HepG2 (cell line): ENCODE data around the gene ARHGAP15. TPM values are rescaled to one million over a fixed set of nuclear protein-coding genes. Genes with fewer than 3 reads are reported as not detected.

ENCODE experiments used
- ATAC-seq: fragments of 200-7000 bp; cut with Tn5 transposase; 3 replicates; pipeline ENCODE4 v1.9.1; 2020; ENCODE audit warnings: mild to moderate bottlenecking, moderate library complexity
- BruUV-seq: library from RNA; stranded (reverse); fragments of 400-500 nt; replicated peaks from 2 replicates; lab custom pipeline; 2021; lab: Mats Ljungman, UMichigan
- CTCF ChIA-PET: fragments of 300-600 bp; formaldehyde crosslinking; extraction: SDS; loops from one replicate; lab custom pipeline; 2021; ENCODE audit warnings: low total read pairs, inconsistent platforms, low intra/inter-chr PET ratio; lab: Yijun Ruan, JAX
- POLR2A ChIA-PET: fragments of 350-600 bp; sonication (Branson Sonifier 250); formaldehyde crosslinking; loops from one replicate; lab custom pipeline; 2020; ENCODE audit warnings: antibody characterized with exemption, inconsistent platforms; lab: Yijun Ruan, JAX
- DNase-seq: peaks from one replicate; pipeline ENCODE4 v3.0.0-alpha.2; 2015; ENCODE audit warnings: low spot score
- FAIRE-seq: peaks from 3 replicates; lab custom pipeline; 2011; peaks lifted over from hg19 to GRCh38; lab: Jason Lieb, UNC
- H2AFZ ChIP-seq: one replicate; pipeline ENCODE4 v1.6.1; 2011; ENCODE audit warnings: low read length, inconsistent platforms
- H3K27ac ChIP-seq: fragments of 300-600 bp; 3 replicates; pipeline ENCODE4 v1.8.0; 2011; ENCODE audit warnings: mixed run types, mild to moderate bottlenecking, mixed read lengths, low read length, inconsistent platforms; ENCODE audit not compliant: insufficient read depth; ENCODE audit errors: extremely low read length
- H3K27me3 ChIP-seq, 2 experiments: fragments of 200-600 bp in 1 of 2; 2 replicates in 1 of 2; 3 replicates in 1 of 2; pipeline versions ENCODE4 v1.6.0 to v1.8.0; 2011; ENCODE audit warnings: low read length in 2 of 2, mild to moderate bottlenecking in 2 of 2, moderate library complexity in 2 of 2, inconsistent platforms in 1 of 2; ENCODE audit not compliant: insufficient read depth in 2 of 2, control insufficient read depth in 1 of 2
- H3K36me3 ChIP-seq, 2 experiments: fragments of 200-600 bp in 1 of 2; replicated peaks in 1 of 2; 2 replicates in 1 of 2; 3 replicates in 1 of 2; pipeline versions ENCODE4 v1.5.1 to v1.8.0; 2011; ENCODE audit warnings: low read length in 2 of 2, inconsistent platforms in 1 of 2; ENCODE audit not compliant: insufficient read depth in 2 of 2, control insufficient read depth in 1 of 2
- H3K4me1 ChIP-seq: 2 replicates; pipeline ENCODE4 v1.5.1; 2012; ENCODE audit warnings: low read length, inconsistent platforms; ENCODE audit not compliant: insufficient read depth
- H3K4me2 ChIP-seq: 2 replicates; pipeline ENCODE4 v1.6.0; 2011; ENCODE audit warnings: low read depth, low read length, inconsistent platforms
- H3K4me3 ChIP-seq, 3 experiments: fragments of 200-600 bp in 1 of 3; sonication (generic), shearing (Covaris generic) in 1 of 3; replicated peaks in 1 of 3; 2 replicates each; pipeline ENCODE4 v1.5.1; 2011 to 2016; ENCODE audit warnings: low read length in 3 of 3, inconsistent platforms in 2 of 3, low read depth in 2 of 3, mild to moderate bottlenecking in 2 of 3, control low read depth in 1 of 3, mixed read lengths in 1 of 3; ENCODE audit not compliant: insufficient read depth in 1 of 3
- H3K79me2 ChIP-seq: one replicate; pipeline ENCODE4 v1.6.1; 2011; ENCODE audit warnings: low read length, inconsistent platforms; ENCODE audit not compliant: insufficient read depth
- H3K9ac ChIP-seq: 2 replicates; pipeline ENCODE4 v1.6.0; 2011; ENCODE audit warnings: mild to moderate bottlenecking, low read depth, low read length, inconsistent platforms; ENCODE audit not compliant: insufficient read depth
- H3K9me3 ChIP-seq: 2 replicates; pipeline ENCODE4 v1.5.1; 2012; ENCODE audit warnings: mild to moderate bottlenecking, low read length
- H4K20me1 ChIP-seq: 2 replicates; pipeline ENCODE4 v1.6.0; 2011; ENCODE audit warnings: inconsistent platforms, mild to moderate bottlenecking, low read length, moderate library complexity; ENCODE audit not compliant: insufficient read depth
- ARNTL ChIP-seq: sonication (generic); formaldehyde crosslinking; IDR thresholded peaks from 2 replicates; pipeline ENCODE4 v1.4.0; 2020; ENCODE audit warnings: mild to moderate bottlenecking, missing genetic modification reagents
- CEBPB ChIP-seq: IDR thresholded peaks from 2 replicates; pipeline ENCODE4 v1.6.1; 2011; ENCODE audit warnings: low read depth, low read length, improper control_type of control experiment, borderline replicate concordance
- DNMT1 ChIP-seq: sonication (generic); formaldehyde crosslinking; IDR thresholded peaks from 2 replicates; pipeline ENCODE4 v1.5.1; 2020; ENCODE audit warnings: mild to moderate bottlenecking, missing genetic modification reagents
- NR3C1 ChIP-seq: sonication (generic); formaldehyde crosslinking; IDR thresholded peaks from 2 replicates; pipeline ENCODE4 v1.4.0; 2020; ENCODE audit warnings: missing genetic modification reagents
- SNRNP70 ChIP-seq: fragments of 200-400 bp; formaldehyde crosslinking; IDR thresholded peaks from 2 replicates; pipeline ENCODE4 v1.6.1; 2017; ENCODE audit warnings: mild to moderate bottlenecking, low read depth, low read length, moderate library complexity
- ZNF124 ChIP-seq: sonication (generic); formaldehyde crosslinking; IDR thresholded peaks from 2 replicates; pipeline ENCODE4 v1.4.0; 2020; ENCODE audit warnings: missing genetic modification reagents
- ZNF282 ChIP-seq: fragments of 450-650 bp; IDR thresholded peaks from 2 replicates; pipeline ENCODE4 v1.6.1; 2018; ENCODE audit not compliant: partially characterized antibody
- WGBS: methylation state at CpG from one replicate; pipeline ENCODE4 v1.1.6; 2017; ENCODE audit warnings: low lambda C conversion rate; 5-methylcytosine and 5-hydroxymethylcytosine counted together
- in situ Hi-C: cut with HindIII; loops from 2 replicates; pipeline ENCODE4 v1.10.0; 2017; ENCODE audit warnings: low pct_unique_long_range_greater_than_20kb; ENCODE audit not compliant: extremely low pct_ligation_motif_present
- intact Hi-C: fragments of 100-400 bp; cut with micrococcal nuclease; formaldehyde crosslinking; loops from one replicate; pipeline ENCODE4 v1.10.0; 2022; ENCODE audit not compliant: unreplicated experiment
- polyA plus RNA-seq, 8 experiments: library from polyadenylated mRNA; depleted of rRNA in 3 of 8; stranded (reverse) in 7 of 8; unstranded in 1 of 8; fragments of >200 nt; fragmentation: Illumina TruSeq in 4 of 8; extraction: Trizol in 4 of 8; gene quantifications; 2 replicates each; pipeline versions ENCODE4 v1.2.1 to v1.2.3, GENCODE V29; 2011 to 2016; ENCODE audit warnings: low read depth in 4 of 8, missing spikeins in 1 of 8, mixed read lengths in 1 of 8; ENCODE audit not compliant: insufficient read depth in 1 of 8
- total RNA-seq, 5 experiments: library from RNA; depleted of rRNA; stranded (reverse); fragments of >200 nt; fragmentation: Illumina TruSeq; extraction: Trizol; gene quantifications; 2 replicates each; pipeline ENCODE4 v1.2.3, GENCODE V29; 2016; ENCODE audit warnings: low read depth in 1 of 5
- TF ChIP-seq, protein P1 (sequence below): sonication (generic); formaldehyde crosslinking; IDR thresholded peaks from 2 replicates; pipeline ENCODE4 v1.4.0; 2020; ENCODE audit warnings: mild to moderate bottlenecking, low read depth, missing genetic modification reagents

ARHGAP15 gene
- total and polyA plus RNA-seq, 2 of the 13 experiments (the other 11 are each of a cell fraction or from before 2014, with no cell fraction given), result 0.04 TPM; not detected in 1

DNA sequence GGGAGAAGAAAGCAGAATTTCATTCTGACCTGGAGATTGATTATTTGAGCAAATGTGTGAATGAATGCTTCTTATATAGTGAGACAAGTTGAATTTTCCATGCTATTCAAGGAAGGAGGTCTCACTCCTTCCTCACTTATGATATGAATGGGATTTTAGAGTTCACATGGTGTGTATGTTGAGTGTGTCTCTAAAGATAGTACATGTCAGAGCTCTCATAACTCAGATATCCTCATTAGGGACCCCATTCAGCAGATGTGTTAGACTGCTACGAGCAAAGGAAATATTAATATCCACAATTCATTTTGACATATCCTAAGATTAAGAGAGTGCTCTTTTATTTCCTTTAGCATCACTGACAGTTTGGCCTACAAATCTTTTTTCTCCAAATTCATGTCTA, 368.5 kb downstream of the ARHGAP15 start:
- Histone ChIP-seq H3K79me2 (no peaks in the 10 kb centered on the region), H3K4me3 (no peak overlapping the region), H3K27ac (no peak overlapping the region), H2AFZ (no peak overlapping the region), H3K9ac (no peak overlapping the region), H3K4me2 (no peak overlapping the region), H3K9me3 (no peaks in the 10 kb centered on the region), H3K27me3 (no peaks in the 10 kb centered on the region), H3K4me1 (no peaks in the 10 kb centered on the region), H3K36me3 (no peaks in the 10 kb centered on the region)
- in situ Hi-C loops (no loop called here), intact Hi-C loops (no loop called here)
- 0% methylated on average over 1 of the region's 1 CpG for WGBS
- ChIA-PET POLR2A (no interaction called here), CTCF (no interaction called here)
- BruUV-seq, result no TSS peak
- ATAC-seq (no peak), DNase-seq (no peak)
- no peak for TF ChIP-seq SNRNP70
- no peak for TF ChIP-seq CEBPB
- no peak for TF ChIP-seq ZNF124
- no peak for TF ChIP-seq ZNF282
- no peak for TF ChIP-seq NR3C1 (CRISPR knock-in tag)
- TF ChIP-seq DNMT1, result no peak
- TF ChIP-seq, all 625 proteins: peak for 0
- H4K20me1 ChIP-seq, result no peaks in the 10 kb centered on the region
- no peak for FAIRE-seq

DNA sequence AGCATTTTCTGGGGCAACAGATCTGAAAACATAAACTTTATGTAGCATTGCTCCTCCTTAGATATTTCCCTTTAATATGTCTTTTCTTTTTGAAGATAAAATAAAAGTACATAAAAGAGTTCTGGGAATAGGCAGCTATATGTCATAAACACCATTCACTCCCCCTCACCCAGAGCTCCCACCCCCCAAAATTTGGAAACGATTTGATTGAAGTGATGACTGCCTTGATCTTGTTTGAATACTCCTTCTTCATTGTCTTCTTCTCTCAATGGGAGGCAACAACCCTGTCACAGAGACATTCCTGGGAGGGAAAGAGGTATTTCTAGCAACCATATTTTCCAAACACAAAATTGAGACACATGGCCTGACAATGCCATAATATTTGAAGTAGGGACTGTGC, 369.3 kb downstream of the ARHGAP15 start:
- WGBS, result 0% methylated on average over 1 of the region's 1 CpG
- ChIA-PET POLR2A (no interaction called here), CTCF (no interaction called here)
- in situ Hi-C loops (no loop called here), intact Hi-C loops (no loop called here)
- DNase-seq, result no peak
- H4K20me1 ChIP-seq, result no peaks in the 10 kb centered on the region
- no peak overlapping the region for H3K27ac ChIP-seq
- H3K79me2 ChIP-seq, result no peaks in the 10 kb centered on the region
- FAIRE-seq, result no peak
- H3K4me2 ChIP-seq, result no peak overlapping the region
- BruUV-seq, result no TSS peak
- H3K36me3 ChIP-seq, result no peaks in the 10 kb centered on the region
- no peak for ATAC-seq
- no peak overlapping the region for H2AFZ ChIP-seq
- no peaks in the 10 kb centered on the region for H3K27me3 ChIP-seq
- no peaks in the 10 kb centered on the region for H3K4me1 ChIP-seq
- no peaks in the 10 kb centered on the region for H3K9me3 ChIP-seq
- TF ChIP-seq, protein P1, sequence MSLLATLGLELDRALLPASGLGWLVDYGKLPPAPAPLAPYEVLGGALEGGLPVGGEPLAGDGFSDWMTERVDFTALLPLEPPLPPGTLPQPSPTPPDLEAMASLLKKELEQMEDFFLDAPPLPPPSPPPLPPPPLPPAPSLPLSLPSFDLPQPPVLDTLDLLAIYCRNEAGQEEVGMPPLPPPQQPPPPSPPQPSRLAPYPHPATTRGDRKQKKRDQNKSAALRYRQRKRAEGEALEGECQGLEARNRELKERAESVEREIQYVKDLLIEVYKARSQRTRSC (CRISPR knock-in tag), result no peak
- TF ChIP-seq ARNTL (CRISPR knock-in tag), result no peak
- no peak overlapping the region for H3K9ac ChIP-seq
- no peak overlapping the region for H3K4me3 ChIP-seq
